Common myeloid progenitor, CD34-positive (primary cell): ENCODE results near the gene ZSCAN1.
A peak's percentile ranks its signal among the peaks of the same experiment; 100 is the strongest.
"Not testable (repeated sequence)": the region's sequence is repeated elsewhere in the genome, so short reads cannot be mapped to it uniquely, and the experiment has no call there.

Source experiments
- CTCF ChIA-PET: fragments of 350-600 bp; sonication (Branson Sonifier 250); formaldehyde crosslinking; loops from one replicate; lab custom pipeline; 2021; ENCODE audit warnings: antibody characterized with exemption; lab: Charles Lee
- POLR2A ChIA-PET: fragments of 350-600 bp; sonication (Branson Sonifier 250); formaldehyde crosslinking; loops from one replicate; lab custom pipeline; 2021; ENCODE audit warnings: antibody characterized with exemption; lab: Charles Lee
- DNase-seq, 3 donors: peaks; one replicate each; pipeline versions ENCODE4 v3.0.0 to v3.0.0-alpha.2; 2013
- H3K27ac ChIP-seq, 2 experiments: 1 replicate in 1 of 2; 2 replicates in 1 of 2; pipeline ENCODE4 v1.7.0; 2013; ENCODE audit warnings: inconsistent platforms in 2 of 2, low read length in 2 of 2, mild to moderate bottlenecking in 2 of 2, low read depth in 1 of 2, moderate library complexity in 1 of 2; ENCODE audit not compliant: severe bottlenecking in 2 of 2, insufficient read depth in 1 of 2, poor library complexity in 1 of 2
- H3K27me3 ChIP-seq, 5 experiments: replicated peaks in 2 of 5; 1 replicate in 3 of 5; 2 replicates in 2 of 5; pipeline versions ENCODE4 v1.6.1 to v1.7.0; 2013; ENCODE audit warnings: low read length in 4 of 5, mild to moderate bottlenecking in 2 of 5, moderate library complexity in 2 of 5, inconsistent platforms in 1 of 5; ENCODE audit not compliant: insufficient read depth in 5 of 5, control insufficient read depth in 4 of 5
- H3K36me3 ChIP-seq, 4 experiments: 1 replicate in 2 of 4; 2 replicates in 2 of 4; pipeline versions ENCODE4 v1.6.1 to v1.7.0; 2013; ENCODE audit warnings: low read length in 3 of 4, control low read depth in 1 of 4, mild to moderate bottlenecking in 1 of 4; ENCODE audit not compliant: control insufficient read depth in 4 of 4, insufficient read depth in 4 of 4
- H3K4me1 ChIP-seq, 4 experiments: 1 replicate in 3 of 4; 2 replicates in 1 of 4; pipeline versions ENCODE4 v1.6.1 to v1.7.1; 2013; ENCODE audit warnings: low read length in 3 of 4, mild to moderate bottlenecking in 3 of 4, control low read depth in 1 of 4, inconsistent platforms in 1 of 4, moderate library complexity in 1 of 4; ENCODE audit not compliant: control insufficient read depth in 4 of 4, insufficient read depth in 4 of 4; ENCODE audit errors: control extremely low read depth in 1 of 4
- H3K4me3 ChIP-seq, 7 experiments: 1 replicate in 4 of 7; 2 replicates in 3 of 7; pipeline versions ENCODE4 v1.5.1 to v1.7.0; 2013; ENCODE audit warnings: mild to moderate bottlenecking in 7 of 7, low read length in 6 of 7, moderate library complexity in 6 of 7, inconsistent platforms in 2 of 7, low read depth in 2 of 7, control low read depth in 1 of 7; ENCODE audit not compliant: insufficient read depth in 4 of 7, control insufficient read depth in 1 of 7; ENCODE audit errors: extremely low read depth in 1 of 7
- H3K9me3 ChIP-seq, 5 experiments: 1 replicate in 4 of 5; 2 replicates in 1 of 5; pipeline versions ENCODE4 v1.6.1 to v1.7.1; 2013; ENCODE audit warnings: low read length in 4 of 5, mild to moderate bottlenecking in 2 of 5, inconsistent platforms in 1 of 5, low read depth in 1 of 5, moderate library complexity in 1 of 5; ENCODE audit not compliant: control insufficient read depth in 4 of 5, insufficient read depth in 2 of 5; ENCODE audit errors: control extremely low read depth in 1 of 5
- WGBS: methylation state at CpG from one replicate; pipeline ENCODE4 v1.1.5; 2013; ENCODE audit not compliant: insufficient coverage; 5-methylcytosine and 5-hydroxymethylcytosine counted together

Gene ZSCAN1

GRCh38 chr19:58007285-58007684, 26.5 kb upstream of the ZSCAN1 start:
- no peak overlapping the region for H3K4me3 ChIP-seq
- no CpG with 5 or more reads among the region's 1 CpG for WGBS

GRCh38 chr19:58008877-58009276, 24.9 kb upstream of the ZSCAN1 start:
- H3K27ac ChIP-seq, H3K27me3 ChIP-seq, DNase-seq, POLR2A ChIA-PET: not testable (repeated sequence)
- Histone ChIP-seq H3K9me3 (peaks cover 0 to 63% (median 3%) of the 10 kb centered on the region in 5 experiments), H3K36me3 (peaks cover 4 to 29% (median 21%) of the 10 kb centered on the region in 4 experiments), H3K4me1 (peaks cover 0 to 17% (median 11%) of the 10 kb centered on the region in 4 experiments), H3K4me3 (peak overlapping the region in 4 of 7 experiments; percentile 68 to 89 (median 70))
- CTCF ChIA-PET: interaction anchor here (0.8 kb wide), 2 partner anchors 11 to 30 kb away, joined by 3 read pairs; no protein-coding TSS in a partner anchor
- 80% methylated on average over 4 of the region's 10 CpGs for WGBS

More at GRCh38 chr19:58007285-58007684, 26.5 kb upstream of the ZSCAN1 start:
- H3K36me3 ChIP-seq: peaks cover 4 to 29% (median 21%) of the 10 kb centered on the region in 4 experiments
- H3K4me1 ChIP-seq: peaks cover 0 to 25% (median 18%) of the 10 kb centered on the region in 4 experiments
- peaks cover 0 to 59% (median 3%) of the 10 kb centered on the region in 5 experiments for H3K9me3 ChIP-seq
- ChIA-PET POLR2A (no interaction called here), CTCF (interaction anchor here (1.2 kb wide), 1 partner anchor 12 kb away, joined by 3 read pairs; no protein-coding TSS in a partner anchor)
- no peak overlapping the region for H3K27ac ChIP-seq
- H3K27me3 ChIP-seq: no peaks in the 10 kb centered on the region
- peak; percentile 37 to 74 (median 52) for DNase-seq

- DNase-seq: no peak
- peaks cover 4 to 26% (median 19%) of the 10 kb centered on the region in 4 experiments for H3K36me3 ChIP-seq
- no peaks in the 10 kb centered on the region for H3K27me3 ChIP-seq
- peak overlapping the region in 1 of 2 experiments; percentile 79 for H3K27ac ChIP-seq
- peak overlapping the region; percentile 50 to 89 (median 70) for H3K4me3 ChIP-seq
- peaks cover 0 to 14% (median 9%) of the 10 kb centered on the region in 4 experiments for H3K4me1 ChIP-seq
- H3K9me3 ChIP-seq: peaks cover 0 to 59% (median 3%) of the 10 kb centered on the region in 5 experiments
- 2% methylated on average over 21 of the region's 21 CpGs for WGBS
- CTCF ChIA-PET: interaction anchor here (0.8 kb wide), 1 partner anchor 11 kb away, joined by 3 read pairs; no protein-coding TSS in a partner anchor
- POLR2A ChIA-PET: no interaction called here
Observed at GRCh38 chr19:58009301-58009665, 24.5 kb upstream of the ZSCAN1 start.

- ChIA-PET POLR2A (no interaction called here), CTCF (interaction anchor here (0.6 to 0.8 kb wide), 3 partner anchors 10 to 400 kb away, joined by 3 to 4 read pairs (median 3); no protein-coding TSS in a partner anchor)
- Histone ChIP-seq H3K4me3 (peak overlapping the region; percentile 50 to 89 (median 70)), H3K27me3 (no peaks in the 10 kb centered on the region), H3K36me3 (peaks cover 4 to 21% (median 14%) of the 10 kb centered on the region in 4 experiments), H3K9me3 (peaks cover 0 to 56% (median 3%) of the 10 kb centered on the region in 5 experiments), H3K4me1 (peaks cover 0 to 12% (median 9%) of the 10 kb centered on the region in 4 experiments), H3K27ac (peak overlapping the region; percentile 73 to 79)
- 10% methylated on average over 39 of the region's 41 CpGs for WGBS
- peak; percentile 92 to 96 (median 95) for DNase-seq
Observed at GRCh38 chr19:58009666-58010301, 24.0 kb upstream of the ZSCAN1 start.

GRCh38 chr19:58010507-58010906, 23.3 kb upstream of the ZSCAN1 start:
- Histone ChIP-seq H3K4me1 (peaks cover 0 to 12% (median 9%) of the 10 kb centered on the region in 4 experiments), H3K4me3 (peak overlapping the region in 4 of 7 experiments; percentile 50 to 89 (median 75)), H3K9me3 (peaks cover 0 to 51% (median 3%) of the 10 kb centered on the region in 5 experiments), H3K36me3 (peaks cover 4 to 16% (median 9%) of the 10 kb centered on the region in 4 experiments), H3K27ac (no peak overlapping the region), H3K27me3 (no peaks in the 10 kb centered on the region)
- WGBS: 71% methylated on average over 10 of the region's 22 CpGs
- ChIA-PET CTCF (interaction anchor here (0.8 kb wide), 1 partner anchor 145 kb away, joined by 3 read pairs; no protein-coding TSS in a partner anchor), POLR2A (interaction anchor here (0.9 kb wide), 1 partner anchor 8 kb away, joined by 3 read pairs; the partner anchor contains the start of gene ZNF606)
- no peak for DNase-seq

GRCh38 chr19:58014141-58014540, 19.7 kb upstream of the ZSCAN1 start:
- DNase-seq: no peak
- Histone ChIP-seq H3K27ac (no peak overlapping the region), H3K36me3 (no peaks in the 10 kb centered on the region), H3K4me3 (no peak overlapping the region), H3K9me3 (peaks cover 0 to 33% (median 0%) of the 10 kb centered on the region in 5 experiments), H3K27me3 (no peaks in the 10 kb centered on the region), H3K4me1 (peaks cover 0 to 9% (median 8%) of the 10 kb centered on the region in 4 experiments)
- WGBS: 71% methylated on average over 5 of the region's 5 CpGs
- CTCF ChIA-PET: no interaction called here
- POLR2A ChIA-PET: no interaction called here
